HCT116 (cell line): ENCODE measurements around the gene CNDP2. TPM values are rescaled to one million over a fixed set of nuclear protein-coding genes. Genes with fewer than 3 reads are reported as not detected.

ENCODE experiments used
- ATAC-seq: fragments of 200-7000 bp; cut with Tn5 transposase; 2 replicates; pipeline ENCODE4 v1.9.1; 2020; ENCODE audit warnings: mild to moderate bottlenecking, moderate library complexity
- BruUV-seq: library from RNA; stranded (reverse); fragments of 400-500 nt; replicated peaks from 2 replicates; lab custom pipeline; 2021; lab: Mats Ljungman, UMichigan
- CTCF ChIA-PET: fragments of 300-600 bp; sonication (Branson Sonifier 250); formaldehyde crosslinking; loops from one replicate; lab custom pipeline; 2021; ENCODE audit warnings: antibody characterized with exemption; lab: Charles Lee
- POLR2A ChIA-PET: fragments of 300-600, 350-600 bp; sonication (Branson Sonifier 250); formaldehyde crosslinking; loops from one replicate; lab custom pipeline; 2021; ENCODE audit warnings: antibody characterized with exemption; lab: Charles Lee
- RAD21 ChIA-PET, 2 experiments: fragments of 300-600 bp; sonication (Branson Sonifier 250); formaldehyde crosslinking; loops; one replicate each; lab custom pipeline; 2023; ENCODE audit warnings: low total read pairs in 2 of 2; ENCODE audit not compliant: uncharacterized antibody in 2 of 2, unreplicated experiment in 2 of 2, low non-redundant PET in 1 of 2; lab: Charles Lee
- DNase-seq: peaks from one replicate; pipeline ENCODE4 v3.0.0-alpha.2; 2010; ENCODE audit warnings: low read depth, low spot score
- H2AFZ ChIP-seq: fragments of 200-600 bp; shearing (Covaris generic), sonication (generic); 2 replicates; pipeline ENCODE4 v1.6.1; 2017; ENCODE audit warnings: low read depth, mixed run types, mixed read lengths, antibody characterized with exemption, low read length; ENCODE audit not compliant: poor library complexity, severe bottlenecking
- H3K27ac ChIP-seq: 2 replicates; pipeline ENCODE4 v1.5.1; 2012; ENCODE audit warnings: low read depth, low read length
- H3K27me3 ChIP-seq: fragments of 200-600 bp; sonication (generic); 2 replicates; pipeline ENCODE4 v1.6.1; 2016; ENCODE audit warnings: mixed run types, low read length, mixed read lengths; ENCODE audit not compliant: insufficient read depth
- H3K36me3 ChIP-seq, 2 experiments: fragments of 200-500 bp in 1 of 2; fragments of 200-600 bp in 1 of 2; sonication (Bioruptor generic) in 1 of 2; sonication (generic) in 1 of 2; 2 replicates each; pipeline versions ENCODE4 v1.5.1 to v1.6.1; 2014 to 2016; ENCODE audit warnings: low read length in 2 of 2, inconsistent platforms in 1 of 2, mixed read lengths in 1 of 2, mixed run types in 1 of 2; ENCODE audit not compliant: insufficient read depth in 2 of 2, control insufficient read depth in 1 of 2
- H3K4me1 ChIP-seq, 2 experiments: fragments of 200-600 bp in 1 of 2; sonication (generic) in 1 of 2; 2 replicates each; pipeline versions ENCODE4 v1.5.1 to v1.6.1; 2012 to 2017; ENCODE audit warnings: low read length in 2 of 2, inconsistent platforms in 1 of 2, mild to moderate bottlenecking in 1 of 2, mixed read lengths in 1 of 2, mixed run types in 1 of 2, moderate library complexity in 1 of 2; ENCODE audit not compliant: insufficient read depth in 2 of 2, control insufficient read depth in 1 of 2
- H3K4me2 ChIP-seq: fragments of 200-600 bp; sonication (generic); 2 replicates; pipeline ENCODE4 v1.6.1; 2017; ENCODE audit warnings: mixed run types, low read length, mixed read lengths
- H3K4me3 ChIP-seq, 2 experiments: fragments of 200-600 bp in 1 of 2; sonication (generic) in 1 of 2; replicated peaks in 1 of 2; 2 replicates each; pipeline ENCODE4 v1.5.1; 2011 to 2016; ENCODE audit warnings: low read length in 2 of 2, control low read depth in 1 of 2, low read depth in 1 of 2, mild to moderate bottlenecking in 1 of 2, mixed read lengths in 1 of 2, mixed run types in 1 of 2
- H3K79me2 ChIP-seq: fragments of 200-600 bp; sonication (generic); 2 replicates; pipeline ENCODE4 v1.6.1; 2017; ENCODE audit warnings: mild to moderate bottlenecking, mixed run types, low read length, moderate library complexity, mixed read lengths; ENCODE audit not compliant: insufficient read depth
- H3K9ac ChIP-seq: fragments of 200-600 bp; sonication (generic); 2 replicates; pipeline ENCODE4 v1.6.1; 2016; ENCODE audit warnings: low read length, mixed read lengths
- H3K9me2 ChIP-seq: fragments of 200-600 bp; sonication (generic), shearing (Covaris generic); 2 replicates; pipeline ENCODE4 v1.6.1; 2017; ENCODE audit warnings: mixed run types, mild to moderate bottlenecking, moderate library complexity; ENCODE audit not compliant: insufficient read depth
- H3K9me3 ChIP-seq, 2 experiments: fragments of 200-500 bp in 1 of 2; fragments of 200-600 bp in 1 of 2; sonication (Bioruptor generic) in 1 of 2; sonication (generic) in 1 of 2; 2 replicates each; pipeline ENCODE4 v1.6.1; 2014 to 2017; ENCODE audit warnings: low read length in 2 of 2, mixed read lengths in 2 of 2, inconsistent platforms in 1 of 2, low read depth in 1 of 2, mild to moderate bottlenecking in 1 of 2, mixed run types in 1 of 2, moderate library complexity in 1 of 2; ENCODE audit not compliant: control insufficient read depth in 1 of 2, insufficient read depth in 1 of 2
- H4K20me1 ChIP-seq: fragments of 200-600 bp; sonication (generic), shearing (Covaris generic); 2 replicates; pipeline ENCODE4 v1.6.1; 2017; ENCODE audit warnings: mixed run types, mild to moderate bottlenecking, moderate library complexity; ENCODE audit not compliant: insufficient read depth
- CBX3 ChIP-seq: IDR thresholded peaks from 2 replicates; pipeline ENCODE4 v1.6.1; 2012; ENCODE audit warnings: low read depth
- CEBPB ChIP-seq: IDR thresholded peaks from 2 replicates; pipeline ENCODE4 v1.6.1; 2012; ENCODE audit warnings: low read depth
- EGR1 ChIP-seq: IDR thresholded peaks from 2 replicates; pipeline ENCODE4 v1.6.1; 2012; ENCODE audit warnings: low read depth
- EZH2 ChIP-seq: fragments of 200-600 bp; sonication (generic); IDR thresholded peaks from 2 replicates; pipeline ENCODE4 v1.6.1; 2017; ENCODE audit warnings: antibody characterized with exemption, mixed run types
- EZH2phosphoT487 ChIP-seq: fragments of 200-600 bp; IDR thresholded peaks from 2 replicates; pipeline ENCODE4 v1.6.1; 2018; ENCODE audit warnings: antibody characterized with exemption, borderline replicate concordance
- FOSL1 ChIP-seq: IDR thresholded peaks from 2 replicates; pipeline ENCODE4 v1.6.1; 2012; ENCODE audit warnings: low read depth
- RAD21 ChIP-seq: IDR thresholded peaks from 2 replicates; pipeline ENCODE4 v1.6.1; 2012; ENCODE audit warnings: low read depth, mild to moderate bottlenecking
- SP1 ChIP-seq: IDR thresholded peaks from 2 replicates; pipeline ENCODE4 v1.6.1; 2012; ENCODE audit warnings: low read depth
- SRF ChIP-seq: IDR thresholded peaks from 2 replicates; pipeline ENCODE4 v1.6.1; 2012; ENCODE audit warnings: low read depth
- TCF7L2 ChIP-seq: IDR thresholded peaks from 2 replicates; pipeline ENCODE4 v1.7.0; 2011; ENCODE audit warnings: borderline replicate concordance, inconsistent platforms; ENCODE audit not compliant: insufficient read depth, insufficient read length; ENCODE audit errors: extremely low read depth
- ZFX ChIP-seq: fragments of 450-650 bp; IDR thresholded peaks from 2 replicates; pipeline ENCODE4 v1.6.1; 2017
- intact Hi-C: fragments of 100-400 bp; cut with micrococcal nuclease; formaldehyde crosslinking; loops from 2 replicates; pipeline ENCODE4 v1.10.0; 2022
- total RNA-seq: library from RNA; stranded (reverse); gene quantifications from one replicate; pipeline ENCODE4 v1.2.1, GENCODE V29; 2021; ENCODE audit not compliant: unreplicated experiment
- TF ChIP-seq, protein P1 (sequence below): IDR thresholded peaks from 2 replicates; pipeline ENCODE4 v1.6.1; 2012; ENCODE audit warnings: low read depth
- TF ChIP-seq, protein P2 (sequence below): IDR thresholded peaks from 2 replicates; pipeline ENCODE4 v1.6.1; 2012
- TF ChIP-seq, protein P3 (sequence below), 3 experiments: fragments of 200-600 bp in 1 of 3; sonication (generic) in 1 of 3; IDR thresholded peaks in 2 of 3; conservative IDR thresholded peaks in 1 of 3; 2 replicates each; pipeline ENCODE4 v1.5.1; 2012 to 2017; ENCODE audit warnings: low read depth in 2 of 3, low read length in 2 of 3, antibody characterized with exemption in 1 of 3, borderline replicate concordance in 1 of 3, control low read depth in 1 of 3, mild to moderate bottlenecking in 1 of 3, mixed read lengths in 1 of 3, mixed run types in 1 of 3, moderate library complexity in 1 of 3; ENCODE audit not compliant: insufficient read depth in 1 of 3
- TF ChIP-seq, protein P4 (sequence below): IDR thresholded peaks from 2 replicates; pipeline ENCODE4 v1.6.1; 2012
- TF ChIP-seq, protein P5 (sequence below): IDR thresholded peaks from 2 replicates; pipeline ENCODE4 v1.6.1; 2011; ENCODE audit warnings: mild to moderate bottlenecking, low read length, moderate library complexity; ENCODE audit not compliant: insufficient replicate concordance; ENCODE audit errors: extremely low read depth

Gene CNDP2
- total RNA-seq, 1 experiment from 2014 or later = 112 TPM

DNA sequence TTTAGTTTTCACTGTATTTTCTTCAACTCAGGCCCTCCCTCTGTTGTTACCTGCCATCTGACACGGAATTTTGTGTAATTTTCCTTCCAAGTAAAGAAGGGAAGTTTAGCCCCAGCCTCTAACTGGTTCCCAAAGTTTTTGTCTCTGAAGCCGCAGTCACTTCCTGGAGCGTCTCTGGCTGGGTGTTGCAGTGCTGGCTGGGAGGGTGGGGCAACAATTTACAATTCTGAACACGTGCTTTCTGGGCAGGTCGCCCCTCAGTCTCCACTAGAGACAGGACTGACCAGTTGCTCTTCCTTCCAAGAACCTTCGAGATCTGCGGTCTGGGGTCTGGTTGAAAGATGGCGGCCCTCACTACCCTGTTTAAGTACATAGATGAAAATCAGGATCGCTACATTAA is 3.5 kb downstream of the CNDP2 start:
- H3K27me3 ChIP-seq = no peaks in the 10 kb centered on the region
- H3K79me2 ChIP-seq = peaks cover 40% of the 10 kb centered on the region
- ATAC-seq (no peak), DNase-seq (no peak)
- no peaks in the 10 kb centered on the region for H3K9me2 ChIP-seq
- no peak overlapping the region for H2AFZ ChIP-seq
- H3K4me1 ChIP-seq = peaks cover 6 to 12% of the 10 kb centered on the region in 2 experiments
- no peaks in the 10 kb centered on the region for H4K20me1 ChIP-seq
- no peak overlapping the region for H3K27ac ChIP-seq
- ChIA-PET POLR2A (no interaction called here), RAD21 (no interaction called here), CTCF (no interaction called here)
- H3K9me3 ChIP-seq = no peaks in the 10 kb centered on the region
- intact Hi-C loops = loop anchor here (10.0 kb wide), 1 partner anchor 95 kb away; the partner anchor contains the start of gene ZNF407
- H3K36me3 ChIP-seq = peaks cover 12 to 27% of the 10 kb centered on the region in 2 experiments; a peak in 3 of 4 replicates
- no peak overlapping the region for H3K4me2 ChIP-seq
- no peak overlapping the region for H3K9ac ChIP-seq
- no peak overlapping the region for H3K4me3 ChIP-seq
- BruUV-seq = no TSS peak
- TF ChIP-seq CEBPB = no peak
- TF ChIP-seq, protein P1, sequence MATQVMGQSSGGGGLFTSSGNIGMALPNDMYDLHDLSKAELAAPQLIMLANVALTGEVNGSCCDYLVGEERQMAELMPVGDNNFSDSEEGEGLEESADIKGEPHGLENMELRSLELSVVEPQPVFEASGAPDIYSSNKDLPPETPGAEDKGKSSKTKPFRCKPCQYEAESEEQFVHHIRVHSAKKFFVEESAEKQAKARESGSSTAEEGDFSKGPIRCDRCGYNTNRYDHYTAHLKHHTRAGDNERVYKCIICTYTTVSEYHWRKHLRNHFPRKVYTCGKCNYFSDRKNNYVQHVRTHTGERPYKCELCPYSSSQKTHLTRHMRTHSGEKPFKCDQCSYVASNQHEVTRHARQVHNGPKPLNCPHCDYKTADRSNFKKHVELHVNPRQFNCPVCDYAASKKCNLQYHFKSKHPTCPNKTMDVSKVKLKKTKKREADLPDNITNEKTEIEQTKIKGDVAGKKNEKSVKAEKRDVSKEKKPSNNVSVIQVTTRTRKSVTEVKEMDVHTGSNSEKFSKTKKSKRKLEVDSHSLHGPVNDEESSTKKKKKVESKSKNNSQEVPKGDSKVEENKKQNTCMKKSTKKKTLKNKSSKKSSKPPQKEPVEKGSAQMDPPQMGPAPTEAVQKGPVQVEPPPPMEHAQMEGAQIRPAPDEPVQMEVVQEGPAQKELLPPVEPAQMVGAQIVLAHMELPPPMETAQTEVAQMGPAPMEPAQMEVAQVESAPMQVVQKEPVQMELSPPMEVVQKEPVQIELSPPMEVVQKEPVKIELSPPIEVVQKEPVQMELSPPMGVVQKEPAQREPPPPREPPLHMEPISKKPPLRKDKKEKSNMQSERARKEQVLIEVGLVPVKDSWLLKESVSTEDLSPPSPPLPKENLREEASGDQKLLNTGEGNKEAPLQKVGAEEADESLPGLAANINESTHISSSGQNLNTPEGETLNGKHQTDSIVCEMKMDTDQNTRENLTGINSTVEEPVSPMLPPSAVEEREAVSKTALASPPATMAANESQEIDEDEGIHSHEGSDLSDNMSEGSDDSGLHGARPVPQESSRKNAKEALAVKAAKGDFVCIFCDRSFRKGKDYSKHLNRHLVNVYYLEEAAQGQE = no peak
- TF ChIP-seq, protein P2, sequence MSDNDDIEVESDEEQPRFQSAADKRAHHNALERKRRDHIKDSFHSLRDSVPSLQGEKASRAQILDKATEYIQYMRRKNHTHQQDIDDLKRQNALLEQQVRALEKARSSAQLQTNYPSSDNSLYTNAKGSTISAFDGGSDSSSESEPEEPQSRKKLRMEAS = no peak
- TF ChIP-seq EZH2 = no peak
- no peak for TF ChIP-seq EGR1
- no peak for TF ChIP-seq CBX3
- no peak for TF ChIP-seq RAD21
- no peak for TF ChIP-seq EZH2phosphoT487
- TF ChIP-seq SP1 = no peak
- no peak for TF ChIP-seq SRF
- no peak for TF ChIP-seq ZFX
- TF ChIP-seq TCF7L2 = no peak
- TF ChIP-seq, protein P3, sequence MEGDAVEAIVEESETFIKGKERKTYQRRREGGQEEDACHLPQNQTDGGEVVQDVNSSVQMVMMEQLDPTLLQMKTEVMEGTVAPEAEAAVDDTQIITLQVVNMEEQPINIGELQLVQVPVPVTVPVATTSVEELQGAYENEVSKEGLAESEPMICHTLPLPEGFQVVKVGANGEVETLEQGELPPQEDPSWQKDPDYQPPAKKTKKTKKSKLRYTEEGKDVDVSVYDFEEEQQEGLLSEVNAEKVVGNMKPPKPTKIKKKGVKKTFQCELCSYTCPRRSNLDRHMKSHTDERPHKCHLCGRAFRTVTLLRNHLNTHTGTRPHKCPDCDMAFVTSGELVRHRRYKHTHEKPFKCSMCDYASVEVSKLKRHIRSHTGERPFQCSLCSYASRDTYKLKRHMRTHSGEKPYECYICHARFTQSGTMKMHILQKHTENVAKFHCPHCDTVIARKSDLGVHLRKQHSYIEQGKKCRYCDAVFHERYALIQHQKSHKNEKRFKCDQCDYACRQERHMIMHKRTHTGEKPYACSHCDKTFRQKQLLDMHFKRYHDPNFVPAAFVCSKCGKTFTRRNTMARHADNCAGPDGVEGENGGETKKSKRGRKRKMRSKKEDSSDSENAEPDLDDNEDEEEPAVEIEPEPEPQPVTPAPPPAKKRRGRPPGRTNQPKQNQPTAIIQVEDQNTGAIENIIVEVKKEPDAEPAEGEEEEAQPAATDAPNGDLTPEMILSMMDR (IDR thresholded peaks at IDR 0.05 in 2 of 3, conservative IDR thresholded peaks at IDR 0.05 in 1 of 3; ENCODE audit: borderline replicate concordance in 1 of 3, insufficient read depth in 1 of 3, low read depth in 2 of 3, low read length in 2 of 3) = no peak
- TF ChIP-seq, protein P4, sequence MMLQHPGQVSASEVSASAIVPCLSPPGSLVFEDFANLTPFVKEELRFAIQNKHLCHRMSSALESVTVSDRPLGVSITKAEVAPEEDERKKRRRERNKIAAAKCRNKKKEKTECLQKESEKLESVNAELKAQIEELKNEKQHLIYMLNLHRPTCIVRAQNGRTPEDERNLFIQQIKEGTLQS = no peak
- TF ChIP-seq FOSL1 = no peak
- TF ChIP-seq, protein P5, sequence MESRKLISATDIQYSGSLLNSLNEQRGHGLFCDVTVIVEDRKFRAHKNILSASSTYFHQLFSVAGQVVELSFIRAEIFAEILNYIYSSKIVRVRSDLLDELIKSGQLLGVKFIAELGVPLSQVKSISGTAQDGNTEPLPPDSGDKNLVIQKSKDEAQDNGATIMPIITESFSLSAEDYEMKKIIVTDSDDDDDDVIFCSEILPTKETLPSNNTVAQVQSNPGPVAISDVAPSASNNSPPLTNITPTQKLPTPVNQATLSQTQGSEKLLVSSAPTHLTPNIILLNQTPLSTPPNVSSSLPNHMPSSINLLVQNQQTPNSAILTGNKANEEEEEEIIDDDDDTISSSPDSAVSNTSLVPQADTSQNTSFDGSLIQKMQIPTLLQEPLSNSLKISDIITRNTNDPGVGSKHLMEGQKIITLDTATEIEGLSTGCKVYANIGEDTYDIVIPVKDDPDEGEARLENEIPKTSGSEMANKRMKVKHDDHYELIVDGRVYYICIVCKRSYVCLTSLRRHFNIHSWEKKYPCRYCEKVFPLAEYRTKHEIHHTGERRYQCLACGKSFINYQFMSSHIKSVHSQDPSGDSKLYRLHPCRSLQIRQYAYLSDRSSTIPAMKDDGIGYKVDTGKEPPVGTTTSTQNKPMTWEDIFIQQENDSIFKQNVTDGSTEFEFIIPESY = no peak
